IMR-90 (cell line): ENCODE results near the gene AFTPH. TPM values are rescaled to one million over a fixed set of nuclear protein-coding genes. Genes with fewer than 3 reads are reported as not detected.

Source experiments
- ATAC-seq: fragments of 200-7000 bp; cut with Tn5 transposase; 2 replicates; pipeline ENCODE4 v1.9.1; 2020; ENCODE audit warnings: low read depth, mild to moderate bottlenecking, moderate library complexity
- BruUV-seq: library from RNA; stranded (reverse); fragments of 400-500 nt; replicated peaks from 2 replicates; lab custom pipeline; 2021; lab: Mats Ljungman, UMichigan
- CTCF ChIA-PET: fragments of 300-600 bp; formaldehyde crosslinking; extraction: SDS; loops from one replicate; lab custom pipeline; 2021; ENCODE audit warnings: antibody characterized with exemption; lab: Yijun Ruan, JAX
- POLR2A ChIA-PET: fragments of 300-600 bp; sonication (Branson Sonifier 250); formaldehyde crosslinking; loops from one replicate; lab custom pipeline; 2022; ENCODE audit warnings: antibody characterized with exemption; ENCODE audit not compliant: unreplicated experiment; lab: Charles Lee
- DNase-seq: peaks from one replicate; pipeline ENCODE4 v3.0.0; 2013
- H2AFZ ChIP-seq: replicated peaks from 2 replicates; pipeline ENCODE3; 2013; ENCODE audit warnings: low read length, mild to moderate bottlenecking; ENCODE audit not compliant: poor library complexity
- H2AK5ac ChIP-seq: 2 replicates; pipeline ENCODE4 v1.6.1; 2013; ENCODE audit warnings: low read depth, low read length, inconsistent platforms
- H2AK9ac ChIP-seq: replicated peaks from 2 replicates; pipeline ENCODE3; 2013; ENCODE audit warnings: mild to moderate bottlenecking, low read depth, low read length, moderate library complexity; ENCODE audit not compliant: poor library complexity
- H2BK120ac ChIP-seq: 2 replicates; pipeline ENCODE4 v1.6.1; 2013; ENCODE audit warnings: low read depth, low read length, inconsistent platforms
- H2BK15ac ChIP-seq: 3 replicates; pipeline ENCODE4 v1.6.1; 2013; ENCODE audit warnings: low read depth, low read length, inconsistent platforms
- H2BK20ac ChIP-seq: 2 replicates; pipeline ENCODE4 v1.6.1; 2013; ENCODE audit warnings: low read depth, mild to moderate bottlenecking, inconsistent platforms, low read length, moderate library complexity
- H2BK5ac ChIP-seq: 2 replicates; pipeline ENCODE4 v1.6.1; 2013; ENCODE audit warnings: mild to moderate bottlenecking, low read depth, low read length, inconsistent platforms; ENCODE audit not compliant: poor library complexity, severe bottlenecking
- H3K14ac ChIP-seq: replicated peaks from 2 replicates; pipeline ENCODE4 v1.6.1; 2013; ENCODE audit warnings: low read depth, low read length, inconsistent platforms
- H3K18ac ChIP-seq: 2 replicates; pipeline ENCODE4 v1.6.1; 2013; ENCODE audit warnings: low read depth, low read length, control low read depth
- H3K23ac ChIP-seq: 2 replicates; pipeline ENCODE4 v1.6.1; 2013; ENCODE audit warnings: low read depth, low read length, inconsistent platforms
- H3K27ac ChIP-seq: 2 replicates; pipeline ENCODE4 v1.5.1; 2013; ENCODE audit warnings: mild to moderate bottlenecking, control low read depth, low read length; ENCODE audit not compliant: insufficient read depth
- H3K27me3 ChIP-seq: 2 replicates; pipeline ENCODE4 v1.6.1; 2013; ENCODE audit warnings: low read length; ENCODE audit not compliant: control insufficient read depth, insufficient read depth
- H3K36me3 ChIP-seq: 2 replicates; pipeline ENCODE4 v1.6.1; 2013; ENCODE audit warnings: low read length, mixed read lengths; ENCODE audit not compliant: control insufficient read depth, insufficient read depth
- H3K4ac ChIP-seq: 2 replicates; pipeline ENCODE4 v1.6.1; 2013; ENCODE audit warnings: low read depth, low read length, inconsistent platforms
- H3K4me1 ChIP-seq: 2 replicates; pipeline ENCODE4 v1.6.1; 2013; ENCODE audit warnings: low read length, mixed read lengths; ENCODE audit not compliant: control insufficient read depth, insufficient read depth
- H3K4me2 ChIP-seq: 2 replicates; pipeline ENCODE4 v1.6.1; 2013; ENCODE audit warnings: low read depth, mild to moderate bottlenecking, control low read depth, low read length, moderate library complexity
- H3K4me3 ChIP-seq: 2 replicates; pipeline ENCODE4 v1.5.1; 2013; ENCODE audit warnings: low read depth, mild to moderate bottlenecking, control low read depth, low read length, moderate library complexity; ENCODE audit not compliant: insufficient read depth
- H3K56ac ChIP-seq: 2 replicates; pipeline ENCODE4 v1.6.1; 2013; ENCODE audit warnings: low read length, inconsistent platforms; ENCODE audit not compliant: insufficient read depth; ENCODE audit errors: extremely low read depth
- H3K79me1 ChIP-seq, 2 experiments: 2 replicates each; pipeline ENCODE4 v1.6.1; 2013; ENCODE audit warnings: low read length in 2 of 2, inconsistent platforms in 1 of 2, low read depth in 1 of 2
- H3K9ac ChIP-seq: 2 replicates; pipeline ENCODE4 v1.6.1; 2013; ENCODE audit warnings: low read depth, low read length, control low read depth
- H3K9me1 ChIP-seq: 2 replicates; pipeline ENCODE4 v1.6.1; 2013; ENCODE audit warnings: low read length, inconsistent platforms; ENCODE audit not compliant: insufficient read depth
- H3K9me3 ChIP-seq: 2 replicates; pipeline ENCODE4 v1.6.1; 2013; ENCODE audit warnings: low read length; ENCODE audit not compliant: control insufficient read depth, insufficient read depth
- H4K20me1 ChIP-seq: 2 replicates; pipeline ENCODE4 v1.6.1; 2013; ENCODE audit warnings: low read length, inconsistent platforms; ENCODE audit not compliant: insufficient read depth
- H4K5ac ChIP-seq: 2 replicates; pipeline ENCODE4 v1.6.1; 2013; ENCODE audit warnings: mild to moderate bottlenecking, low read depth, low read length, control low read depth
- H4K8ac ChIP-seq, 2 experiments: 2 replicates each; pipeline ENCODE4 v1.6.1; 2013; ENCODE audit warnings: low read depth in 2 of 2, low read length in 2 of 2, control low read depth in 1 of 2, inconsistent platforms in 1 of 2
- H4K91ac ChIP-seq: 2 replicates; pipeline ENCODE4 v1.6.1; 2013; ENCODE audit warnings: low read depth, low read length, inconsistent platforms; ENCODE audit not compliant: insufficient read depth
- BHLHE40 ChIP-seq: fragments of 150-350 bp; IDR thresholded peaks from 2 replicates; pipeline ENCODE4 v1.6.1; 2016; ENCODE audit warnings: mild to moderate bottlenecking, low read depth, low read length
- CEBPB ChIP-seq: IDR thresholded peaks from 2 replicates; pipeline ENCODE4 v1.6.1; 2012; ENCODE audit warnings: low read depth, low read length, improper control_type of control experiment
- CHD1 ChIP-seq: IDR thresholded peaks from 2 replicates; pipeline ENCODE4 v1.6.1; 2012; ENCODE audit warnings: low read depth, low read length, improper control_type of control experiment
- CTCF ChIP-seq: conservative IDR thresholded peaks from 2 replicates; pipeline ENCODE4 v1.5.1; 2012; ENCODE audit warnings: mild to moderate bottlenecking, low read depth, low read length, improper control_type of control experiment
- FOS ChIP-seq: fragments of 150-350 bp; IDR thresholded peaks from 2 replicates; pipeline ENCODE4 v1.6.1; 2016; ENCODE audit warnings: low read depth, low read length
- MAZ ChIP-seq: IDR thresholded peaks from 2 replicates; pipeline ENCODE4 v1.6.1; 2012; ENCODE audit warnings: low read depth, mild to moderate bottlenecking, low read length, improper control_type of control experiment, moderate library complexity, borderline replicate concordance
- MXI1 ChIP-seq: IDR thresholded peaks from 2 replicates; pipeline ENCODE4 v1.6.1; 2012; ENCODE audit warnings: low read depth, mild to moderate bottlenecking, low read length, moderate library complexity, borderline replicate concordance
- NFE2L2 ChIP-seq: fragments of 150-350 bp; IDR thresholded peaks from 2 replicates; pipeline ENCODE4 v1.6.1; 2016; ENCODE audit warnings: low read depth, mild to moderate bottlenecking, low read length
- RAD21 ChIP-seq: IDR thresholded peaks from 2 replicates; pipeline ENCODE4 v1.6.1; 2012; ENCODE audit warnings: low read length, improper control_type of control experiment
- RCOR1 ChIP-seq: IDR thresholded peaks from 2 replicates; pipeline ENCODE4 v1.6.1; 2012; ENCODE audit warnings: mild to moderate bottlenecking, low read length, improper control_type of control experiment; ENCODE audit not compliant: insufficient replicate concordance
- RFX5 ChIP-seq: IDR thresholded peaks from 2 replicates; pipeline ENCODE4 v1.8.0; 2012; ENCODE audit warnings: low read depth, mild to moderate bottlenecking, low read length, moderate library complexity
- WGBS, 2 experiments: methylation state at CpG; one replicate each; pipeline versions ENCODE4 v1.1.5 to v1.1.7; 2013; ENCODE audit warnings: missing lambda C conversion rate in 2 of 2; ENCODE audit not compliant: insufficient read length in 1 of 2; ENCODE audit errors: extremely low coverage in 2 of 2; 5-methylcytosine and 5-hydroxymethylcytosine counted together
- dilution Hi-C: fragments of 300-500 bp; cut with HindIII; formaldehyde crosslinking; loops from one replicate; pipeline ENCODE4 v1.14.3; 2018; ENCODE audit warnings: low sequenced_read_pairs; ENCODE audit not compliant: unreplicated experiment
- in situ Hi-C: fragments of 300-500 bp; cut with MboI; formaldehyde crosslinking; loops from 3 replicates; pipeline ENCODE4 v1.14.3; 2019; ENCODE audit warnings: low sequenced_read_pairs, inconsistent platforms, mixed read lengths
- intact Hi-C: fragments of 100-400 bp; cut with micrococcal nuclease; formaldehyde crosslinking; loops from 2 replicates; pipeline ENCODE4 v1.10.0; 2022
- polyA plus RNA-seq, 3 experiments: library from polyadenylated mRNA; depleted of rRNA; stranded (reverse); fragments of >200 nt; gene quantifications; 2 replicates each; pipeline ENCODE4 v1.2.3, GENCODE V29; 2012; ENCODE audit warnings: low replicate concordance in 1 of 3
- total RNA-seq: library from RNA; depleted of rRNA; stranded (reverse); fragments of >200 nt; gene quantifications from 2 replicates; pipeline ENCODE4 v1.2.3, GENCODE V29; 2012

The AFTPH gene
- total and polyA plus RNA-seq, 2 of the 4 experiments (the other 2 are of a cell fraction): 9.4 to 19.9 TPM

GRCh38 chr2:64627860-64628841 lies 104.0 kb downstream of the AFTPH start:
- Histone ChIP-seq H3K14ac (no peak overlapping the region), H2BK120ac (no peak overlapping the region), H2BK20ac (no peak overlapping the region), H3K36me3 (peaks cover 6% of the 10 kb centered on the region), H2AK9ac (no peak overlapping the region), H2BK15ac (no peak overlapping the region), H4K8ac (no peak overlapping the region), H3K56ac (no peak overlapping the region), H2AK5ac (no peak overlapping the region), H4K20me1 (peaks cover 15% of the 10 kb centered on the region), H4K5ac (no peak overlapping the region), H3K18ac (no peak overlapping the region), H3K4ac (no peak overlapping the region), H3K9ac (no peak overlapping the region), H3K27ac (no peak overlapping the region), H4K91ac (no peak overlapping the region), H2BK5ac (no peak overlapping the region), H3K4me3 (no peak overlapping the region), H3K4me2 (no peak overlapping the region), H3K9me3 (no peaks in the 10 kb centered on the region), H3K23ac (no peak overlapping the region), H3K27me3 (peaks cover 25% of the 10 kb centered on the region), H3K9me1 (no peaks in the 10 kb centered on the region), H3K79me1 (0 out of 4 replicates have a peak, but pooled peaks cover 5 to 8% of the 10 kb centered on the region in 2 experiments), H3K4me1 (peaks cover 3% of the 10 kb centered on the region), H2AFZ (no peak overlapping the region)
- no peak for TF ChIP-seq RAD21
- no peak for TF ChIP-seq BHLHE40
- TF ChIP-seq MAZ: no peak
- no peak for TF ChIP-seq CEBPB
- TF ChIP-seq CHD1: no peak
- no peak for TF ChIP-seq MXI1
- TF ChIP-seq CTCF: no peak
- TF ChIP-seq RCOR1: no peak
- no peak for TF ChIP-seq FOS
- TF ChIP-seq RFX5: no peak
- TF ChIP-seq NFE2L2: no peak
- in situ Hi-C loops: no loop called here
- CTCF ChIA-PET: no interaction called here
- ATAC-seq (no peak), DNase-seq (no peak)
- BruUV-seq: no TSS peak
- 100% methylated on average over 1 of the region's 14 CpGs; no CpG with 5 or more reads in 1 of the 2 experiments for WGBS, 2 experiments
- intact Hi-C loops: no loop called here
- dilution Hi-C loops: no loop called here
- POLR2A ChIA-PET: interaction anchor here (0.5 kb wide), 1 partner anchor 18 kb away, joined by 3 read pairs; no protein-coding TSS in a partner anchor
